ENCODE measurements around the gene EMILIN3.
A peak's percentile ranks its signal among the peaks of the same experiment; 100 is the strongest.

EMILIN3 gene

GRCh38 chr20:41320441-41320840 lies 46.2 kb downstream of the EMILIN3 start:
- no peak overlapping the region for H3K18ac ChIP-seq (ENCODE audit: low read length)
- no peak for DNase-seq

DNA sequence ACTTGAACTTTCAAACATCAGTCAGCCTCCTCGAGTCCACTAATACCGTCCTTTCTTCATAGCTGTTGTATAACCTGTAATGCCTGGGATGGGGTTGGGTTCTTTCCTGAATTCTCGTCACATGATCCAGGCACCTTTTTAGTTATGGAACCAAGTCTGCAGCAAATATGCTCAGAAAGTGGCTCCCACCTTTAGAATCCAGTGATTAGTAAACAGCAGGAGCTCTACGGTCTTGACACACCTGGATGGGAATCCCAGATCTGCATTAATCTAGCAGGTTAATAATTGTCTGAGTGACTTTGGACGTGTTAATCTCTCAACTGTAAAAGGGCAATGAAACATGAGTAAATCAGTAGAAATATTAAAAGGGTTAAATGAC lies 48.4 kb downstream of the EMILIN3 start:
- H4K5ac ChIP-seq (ENCODE audit: low read length) = no peak overlapping the region
- no peak overlapping the region for H3K18ac ChIP-seq (ENCODE audit: low read length)
- H3K23ac ChIP-seq (ENCODE audit: low read length) = no peak overlapping the region
- H4K8ac ChIP-seq (ENCODE audit: low read depth, low read length) = no peak overlapping the region
- no peak for DNase-seq
- WGBS (ENCODE audit: extremely low coverage, insufficient coverage, low lambda C conversion rate) = no CpG with 5 or more reads among the region's 5 CpGs
- H3K27me3 ChIP-seq (ENCODE audit: insufficient read depth, low read length, poor library complexity) = no peaks in the 10 kb centered on the region
- H3K36me3 ChIP-seq (ENCODE audit: control insufficient read depth, insufficient read depth, low read length) = no peaks in the 10 kb centered on the region
- no peak overlapping the region for H2BK5ac ChIP-seq (ENCODE audit: low read length)
- no peaks in the 10 kb centered on the region for H3K4me1 ChIP-seq (ENCODE audit: control insufficient read depth, low read depth, low read length)
- H2AK5ac ChIP-seq (ENCODE audit: low read length) = no peak overlapping the region
- no peak overlapping the region for H3K56ac ChIP-seq (ENCODE audit: low read length)
- no peak overlapping the region for H3K9ac ChIP-seq (ENCODE audit: low read length)
- H3K4ac ChIP-seq (ENCODE audit: low read depth, low read length) = no peak overlapping the region
- no peak overlapping the region for H3K4me2 ChIP-seq (ENCODE audit: low read length)
- H3K27ac ChIP-seq (ENCODE audit: low read depth, low read length) = no peak overlapping the region
- no peak overlapping the region for H2BK120ac ChIP-seq (ENCODE audit: low read depth, low read length)
- H3K79me2 ChIP-seq (ENCODE audit: control insufficient read depth, insufficient read depth, low read length) = no peaks in the 10 kb centered on the region
- no peak overlapping the region for H2BK15ac ChIP-seq (replicated peaks; ENCODE audit: low read depth)
- no peaks in the 10 kb centered on the region for H3K79me1 ChIP-seq (ENCODE audit: low read length)
- H3K4me3 ChIP-seq (ENCODE audit: low read length) = no peak overlapping the region

More at GRCh38 chr20:41320441-41320840, 46.2 kb downstream of the EMILIN3 start:
- no peak overlapping the region for H3K9ac ChIP-seq (ENCODE audit: low read length)
- no peak overlapping the region for H2BK5ac ChIP-seq (ENCODE audit: low read length)
- H3K36me3 ChIP-seq (ENCODE audit: control insufficient read depth, insufficient read depth, low read length) = no peaks in the 10 kb centered on the region
- no peaks in the 10 kb centered on the region for H3K79me1 ChIP-seq (ENCODE audit: low read length)
- H2BK15ac ChIP-seq (replicated peaks; ENCODE audit: low read depth) = no peak overlapping the region
- no peak overlapping the region for H3K4me3 ChIP-seq (ENCODE audit: low read length)
- no peak overlapping the region for H3K56ac ChIP-seq (ENCODE audit: low read length)
- H3K27ac ChIP-seq (ENCODE audit: low read depth, low read length) = no peak overlapping the region
- H3K79me2 ChIP-seq (ENCODE audit: control insufficient read depth, insufficient read depth, low read length) = no peaks in the 10 kb centered on the region
- H4K8ac ChIP-seq (ENCODE audit: low read depth, low read length) = no peak overlapping the region
- no peak overlapping the region for H2AK5ac ChIP-seq (ENCODE audit: low read length)
- H3K23ac ChIP-seq (ENCODE audit: low read length) = no peak overlapping the region
- H3K4me2 ChIP-seq (ENCODE audit: low read length) = no peak overlapping the region
- no peaks in the 10 kb centered on the region for H3K4me1 ChIP-seq (ENCODE audit: control insufficient read depth, low read depth, low read length)
- H3K4ac ChIP-seq (ENCODE audit: low read depth, low read length) = no peak overlapping the region
- H2BK120ac ChIP-seq (ENCODE audit: low read depth, low read length) = no peak overlapping the region
- no peaks in the 10 kb centered on the region for H3K27me3 ChIP-seq (ENCODE audit: insufficient read depth, low read length, poor library complexity)
- no peak overlapping the region for H4K5ac ChIP-seq (ENCODE audit: low read length)

- no peak within 1 kb of the TSS for H4K5ac ChIP-seq (ENCODE audit: low read length)
- peak within 1 kb of the TSS; percentile 76 for H3K9ac ChIP-seq (ENCODE audit: low read length)
- no peak within 1 kb of the TSS for H3K27ac ChIP-seq (ENCODE audit: low read depth, low read length)
- DNase-seq = peak; percentile 98
- WGBS (ENCODE audit: extremely low coverage, insufficient coverage, low lambda C conversion rate) = no CpG with 5 or more reads among the region's 64 CpGs
- H3K4me2 ChIP-seq (ENCODE audit: low read length) = peak within 1 kb of the TSS; percentile 90
- H2BK15ac ChIP-seq (replicated peaks; ENCODE audit: low read depth) = no peak within 1 kb of the TSS
- no peak within 1 kb of the TSS for H2BK120ac ChIP-seq (ENCODE audit: low read depth, low read length)
- no peaks in the 10 kb centered on the region for H3K4me1 ChIP-seq (ENCODE audit: control insufficient read depth, low read depth, low read length)
- H3K4ac ChIP-seq (ENCODE audit: low read depth, low read length) = no peak within 1 kb of the TSS
- H2BK5ac ChIP-seq (ENCODE audit: low read length) = no peak within 1 kb of the TSS
- H3K4me3 ChIP-seq (ENCODE audit: low read length) = peak within 1 kb of the TSS; percentile 64
- H3K27me3 ChIP-seq (ENCODE audit: insufficient read depth, low read length, poor library complexity) = no peaks in the 10 kb centered on the region
- H3K18ac ChIP-seq (ENCODE audit: low read length) = peak within 1 kb of the TSS; percentile 87
- no peaks in the 10 kb centered on the region for H3K79me2 ChIP-seq (ENCODE audit: control insufficient read depth, insufficient read depth, low read length)
- H3K36me3 ChIP-seq (ENCODE audit: control insufficient read depth, insufficient read depth, low read length) = no peaks in the 10 kb centered on the region
- H3K56ac ChIP-seq (ENCODE audit: low read length) = peak within 1 kb of the TSS; percentile 90
- H2AK5ac ChIP-seq (ENCODE audit: low read length) = no peak within 1 kb of the TSS
- H3K79me1 ChIP-seq (ENCODE audit: low read length) = no peaks in the 10 kb centered on the region
- no peak within 1 kb of the TSS for H4K8ac ChIP-seq (ENCODE audit: low read depth, low read length)
- H3K23ac ChIP-seq (ENCODE audit: low read length) = no peak within 1 kb of the TSS
Measured at GRCh38 chr20:41317546-41318270, 48.9 kb downstream of the EMILIN3 start, which contains the start of gene ZHX3. TSS of gene ZHX3 (minus strand) at chr20:41317731. CDS start at chr20:41204916, 112,815 bp downstream.

- no peak overlapping the region for H3K27ac ChIP-seq (ENCODE audit: low read depth, low read length)
- H3K23ac ChIP-seq (ENCODE audit: low read length) = no peak overlapping the region
- no peaks in the 10 kb centered on the region for H3K79me2 ChIP-seq (ENCODE audit: control insufficient read depth, insufficient read depth, low read length)
- DNase-seq = peak; percentile 86
- peak overlapping the region; percentile 87 for H3K18ac ChIP-seq (ENCODE audit: low read length)
- no peak overlapping the region for H4K8ac ChIP-seq (ENCODE audit: low read depth, low read length)
- no peaks in the 10 kb centered on the region for H3K4me1 ChIP-seq (ENCODE audit: control insufficient read depth, low read depth, low read length)
- peak overlapping the region; percentile 64 for H3K4me3 ChIP-seq (ENCODE audit: low read length)
- peak overlapping the region; percentile 90 for H3K4me2 ChIP-seq (ENCODE audit: low read length)
- no peaks in the 10 kb centered on the region for H3K79me1 ChIP-seq (ENCODE audit: low read length)
- H2BK5ac ChIP-seq (ENCODE audit: low read length) = no peak overlapping the region
- H2BK120ac ChIP-seq (ENCODE audit: low read depth, low read length) = no peak overlapping the region
- no peak overlapping the region for H4K5ac ChIP-seq (ENCODE audit: low read length)
- H3K36me3 ChIP-seq (ENCODE audit: control insufficient read depth, insufficient read depth, low read length) = no peaks in the 10 kb centered on the region
- H3K27me3 ChIP-seq (ENCODE audit: insufficient read depth, low read length, poor library complexity) = no peaks in the 10 kb centered on the region
- no CpG with 5 or more reads among the region's 66 CpGs for WGBS (ENCODE audit: extremely low coverage, insufficient coverage, low lambda C conversion rate)
- H3K56ac ChIP-seq (ENCODE audit: low read length) = peak overlapping the region; percentile 90
- H3K9ac ChIP-seq (ENCODE audit: low read length) = peak overlapping the region; percentile 76
- no peak overlapping the region for H2BK15ac ChIP-seq (replicated peaks; ENCODE audit: low read depth)
- H3K4ac ChIP-seq (ENCODE audit: low read depth, low read length) = no peak overlapping the region
- H2AK5ac ChIP-seq (ENCODE audit: low read length) = no peak overlapping the region
Measured at GRCh38 chr20:41316602-41317545, 49.7 kb downstream of the EMILIN3 start.

DNA sequence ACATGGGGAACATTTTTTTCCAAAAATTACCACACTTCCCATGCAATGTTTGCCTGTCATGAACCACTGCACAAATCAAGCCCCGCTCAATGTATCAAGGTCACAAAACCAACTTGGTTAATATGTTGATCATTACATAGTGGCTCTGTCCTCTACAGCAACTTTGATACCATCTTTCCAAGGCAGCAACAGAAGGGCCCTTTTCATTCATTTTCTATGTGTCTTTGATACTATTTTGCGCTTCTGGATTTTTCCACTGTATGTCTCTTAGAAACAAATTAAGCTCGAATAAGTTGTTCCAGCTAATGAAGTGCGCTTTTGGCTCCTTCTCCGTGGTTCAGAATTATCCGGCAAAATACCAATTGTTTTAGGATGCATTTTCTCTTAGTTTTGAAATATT lies 50.6 kb downstream of the EMILIN3 start:
- H3K4me1 ChIP-seq (ENCODE audit: control insufficient read depth, low read depth, low read length) = no peaks in the 10 kb centered on the region
- H2AK5ac ChIP-seq (ENCODE audit: low read length) = no peak overlapping the region
- H3K79me2 ChIP-seq (ENCODE audit: control insufficient read depth, insufficient read depth, low read length) = no peaks in the 10 kb centered on the region
- H3K4me3 ChIP-seq (ENCODE audit: low read length) = no peak overlapping the region
- WGBS (ENCODE audit: extremely low coverage, insufficient coverage, low lambda C conversion rate) = no CpG with 5 or more reads among the region's 6 CpGs
- no peak overlapping the region for H3K56ac ChIP-seq (ENCODE audit: low read length)
- no peak overlapping the region for H3K9ac ChIP-seq (ENCODE audit: low read length)
- no peaks in the 10 kb centered on the region for H3K79me1 ChIP-seq (ENCODE audit: low read length)
- H2BK120ac ChIP-seq (ENCODE audit: low read depth, low read length) = no peak overlapping the region
- H3K36me3 ChIP-seq (ENCODE audit: control insufficient read depth, insufficient read depth, low read length) = no peaks in the 10 kb centered on the region
- H3K27me3 ChIP-seq (ENCODE audit: insufficient read depth, low read length, poor library complexity) = no peaks in the 10 kb centered on the region
- H3K27ac ChIP-seq (ENCODE audit: low read depth, low read length) = no peak overlapping the region
- H4K5ac ChIP-seq (ENCODE audit: low read length) = no peak overlapping the region
- H4K8ac ChIP-seq (ENCODE audit: low read depth, low read length) = no peak overlapping the region
- DNase-seq = no peak
- no peak overlapping the region for H3K18ac ChIP-seq (ENCODE audit: low read length)
- no peak overlapping the region for H2BK5ac ChIP-seq (ENCODE audit: low read length)
- no peak overlapping the region for H3K4me2 ChIP-seq (ENCODE audit: low read length)
- no peak overlapping the region for H2BK15ac ChIP-seq (replicated peaks; ENCODE audit: low read depth)
- H3K4ac ChIP-seq (ENCODE audit: low read depth, low read length) = no peak overlapping the region
- H3K23ac ChIP-seq (ENCODE audit: low read length) = no peak overlapping the region
